ENCODE results near the gene TCF7L2.

Gene TCF7L2

DNA sequence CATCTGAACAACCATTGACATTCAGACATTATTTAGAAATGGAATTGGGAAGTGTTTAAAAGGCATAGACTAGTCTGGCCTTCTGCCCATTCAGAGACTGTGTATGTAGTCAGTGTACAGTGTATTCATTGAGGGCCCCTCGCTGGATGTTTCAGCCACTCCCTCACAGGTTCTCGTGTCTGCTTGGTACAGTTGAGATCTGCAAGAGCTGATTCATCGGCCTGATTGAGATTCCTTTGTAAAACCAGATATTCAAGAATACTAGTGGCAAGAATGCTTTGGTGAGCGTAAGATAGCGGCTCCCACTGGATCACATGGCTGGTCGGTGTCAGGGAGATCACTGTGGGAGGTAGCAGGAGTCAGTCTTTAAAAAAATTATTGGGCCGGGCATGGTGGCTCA lies 119.5 kb downstream of the TCF7L2 start:
- WGBS (ENCODE audit: insufficient coverage): 100% methylated on average over 6 of the region's 7 CpGs
- Histone ChIP-seq H3K27me3 (replicated peaks in 2 of 5; ENCODE audit: control insufficient read depth in 4 of 5, insufficient read depth in 5 of 5, low read length in 4 of 5) (no peaks in the 10 kb centered on the region), H3K36me3 (ENCODE audit: control insufficient read depth in 4 of 4, insufficient read depth in 4 of 4, low read length in 3 of 4) (peaks cover 3 to 5% (median 4%) of the 10 kb centered on the region in 4 experiments), H3K4me1 (ENCODE audit: control extremely low read depth in 1 of 4, control insufficient read depth in 4 of 4, insufficient read depth in 4 of 4, low read length in 3 of 4) (no peaks in the 10 kb centered on the region), H3K9me3 (ENCODE audit: control extremely low read depth in 1 of 5, control insufficient read depth in 4 of 5, insufficient read depth in 2 of 5, low read depth in 1 of 5, low read length in 4 of 5) (no peaks in the 10 kb centered on the region), H3K27ac (ENCODE audit: insufficient read depth in 1 of 2, low read depth in 1 of 2, low read length in 2 of 2, poor library complexity in 1 of 2, severe bottlenecking in 2 of 2) (no peak overlapping the region), H3K4me3 (ENCODE audit: control insufficient read depth in 1 of 7, extremely low read depth in 1 of 7, insufficient read depth in 4 of 7, low read depth in 2 of 7, low read length in 6 of 7) (no peak overlapping the region)
- ChIA-PET CTCF (no interaction called here), POLR2A (interaction anchor here (0.5 kb wide), 1 partner anchor 15 kb away, joined by 4 read pairs; no protein-coding TSS in a partner anchor)
- DNase-seq: no peak

- POLR2A ChIA-PET: no interaction called here
- H3K27ac ChIP-seq (ENCODE audit: insufficient read depth in 1 of 2, low read depth in 1 of 2, low read length in 2 of 2, poor library complexity in 1 of 2, severe bottlenecking in 2 of 2): no peak overlapping the region
- 93% methylated on average over 6 of the region's 7 CpGs for WGBS (ENCODE audit: insufficient coverage)
- DNase-seq: no peak
- H3K4me3 ChIP-seq (ENCODE audit: control insufficient read depth in 1 of 7, extremely low read depth in 1 of 7, insufficient read depth in 4 of 7, low read depth in 2 of 7, low read length in 6 of 7): no peak overlapping the region
- CTCF ChIA-PET: interaction anchor here (0.7 kb wide), 1 partner anchor 33 kb away, joined by 3 read pairs; no protein-coding TSS in a partner anchor
- H3K9me3 ChIP-seq (ENCODE audit: control extremely low read depth in 1 of 5, control insufficient read depth in 4 of 5, insufficient read depth in 2 of 5, low read depth in 1 of 5, low read length in 4 of 5): no peaks in the 10 kb centered on the region
- H3K36me3 ChIP-seq (ENCODE audit: control insufficient read depth in 4 of 4, insufficient read depth in 4 of 4, low read length in 3 of 4): peaks cover 3 to 4% (median 3%) of the 10 kb centered on the region in 4 experiments
- no peaks in the 10 kb centered on the region for H3K27me3 ChIP-seq (replicated peaks in 2 of 5; ENCODE audit: control insufficient read depth in 4 of 5, insufficient read depth in 5 of 5, low read length in 4 of 5)
- H3K4me1 ChIP-seq (ENCODE audit: control extremely low read depth in 1 of 4, control insufficient read depth in 4 of 4, insufficient read depth in 4 of 4, low read length in 3 of 4): no peaks in the 10 kb centered on the region
Measured at GRCh38 chr10:113071446-113071845, 121.4 kb downstream of the TCF7L2 start.

GRCh38 chr10:113073549-113074189 lies 123.6 kb downstream of the TCF7L2 start:
- WGBS (ENCODE audit: insufficient coverage): 95% methylated on average over 22 of the region's 23 CpGs
- DNase-seq: no peak
- H3K4me3 ChIP-seq (ENCODE audit: control insufficient read depth in 1 of 7, extremely low read depth in 1 of 7, insufficient read depth in 4 of 7, low read depth in 2 of 7, low read length in 6 of 7): no peak overlapping the region
- ChIA-PET POLR2A (interaction anchor here (0.6 kb wide), 1 partner anchor 62 kb away, joined by 4 read pairs; no protein-coding TSS in a partner anchor), CTCF (no interaction called here)
- no peak overlapping the region for H3K27ac ChIP-seq (ENCODE audit: insufficient read depth in 1 of 2, low read depth in 1 of 2, low read length in 2 of 2, poor library complexity in 1 of 2, severe bottlenecking in 2 of 2)
- peaks cover 3% of the 10 kb centered on the region in 4 experiments for H3K36me3 ChIP-seq (ENCODE audit: control insufficient read depth in 4 of 4, insufficient read depth in 4 of 4, low read length in 3 of 4)
- H3K4me1 ChIP-seq (ENCODE audit: control extremely low read depth in 1 of 4, control insufficient read depth in 4 of 4, insufficient read depth in 4 of 4, low read length in 3 of 4): no peaks in the 10 kb centered on the region
- H3K9me3 ChIP-seq (ENCODE audit: control extremely low read depth in 1 of 5, control insufficient read depth in 4 of 5, insufficient read depth in 2 of 5, low read depth in 1 of 5, low read length in 4 of 5): no peaks in the 10 kb centered on the region
- H3K27me3 ChIP-seq (replicated peaks in 2 of 5; ENCODE audit: control insufficient read depth in 4 of 5, insufficient read depth in 5 of 5, low read length in 4 of 5): no peaks in the 10 kb centered on the region

DNA sequence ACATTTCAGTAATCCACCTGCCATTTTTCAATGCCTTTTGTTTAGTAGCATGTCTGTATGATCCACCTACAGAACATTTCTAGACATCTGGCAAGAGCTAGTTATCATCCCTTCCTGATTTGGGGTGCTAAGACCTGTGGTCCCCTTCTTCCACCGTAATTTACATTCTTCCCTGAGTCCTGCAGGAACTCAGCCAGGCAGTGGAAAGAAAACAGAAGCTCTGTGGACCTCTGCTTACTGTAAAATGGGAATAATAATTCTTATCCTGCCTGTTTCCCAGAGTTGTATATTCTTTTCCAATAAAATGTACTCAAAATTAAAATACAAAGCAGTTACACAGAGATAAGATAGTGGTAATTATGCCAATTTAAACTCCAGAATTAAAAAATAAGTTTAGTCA lies 126.9 kb downstream of the TCF7L2 start:
- ChIA-PET POLR2A (no interaction called here), CTCF (interaction anchor here (0.9 to 1.6 kb wide), 2 partner anchors 11 to 30 kb away, joined by 3 to 4 read pairs; no protein-coding TSS in a partner anchor)

DNA sequence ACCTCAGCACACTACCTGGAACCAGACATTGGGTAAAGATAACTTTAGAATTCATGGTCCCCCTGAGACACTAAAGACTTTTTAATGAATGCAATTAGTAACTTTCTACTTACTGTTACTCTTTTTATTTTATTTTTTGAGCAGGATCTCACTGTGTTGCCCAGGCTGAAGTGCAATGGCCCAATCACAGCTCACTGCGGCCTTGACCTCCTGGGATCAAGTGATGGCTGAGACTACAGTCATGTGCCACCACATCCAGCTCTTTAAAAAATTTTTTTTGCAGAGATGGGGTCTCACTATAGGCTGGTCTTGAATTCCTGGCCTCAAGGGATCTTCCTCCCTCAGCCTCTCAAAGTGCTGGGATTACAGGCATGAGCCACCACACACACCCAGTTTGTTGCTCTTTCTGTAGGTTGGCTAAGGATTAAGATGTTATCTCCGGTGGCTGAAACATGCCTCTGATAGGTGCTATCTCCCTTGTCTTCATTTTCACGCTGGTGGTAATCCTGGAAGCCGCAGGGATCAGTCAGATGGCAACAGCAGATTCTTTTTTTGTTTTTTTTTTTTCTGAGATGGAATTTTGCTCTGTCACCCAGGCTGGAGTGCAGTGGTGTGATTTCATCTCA lies 128.3 kb downstream of the TCF7L2 start:
- Histone ChIP-seq H3K27me3 (replicated peaks in 2 of 5; ENCODE audit: control insufficient read depth in 4 of 5, insufficient read depth in 5 of 5, low read length in 4 of 5) (no peaks in the 10 kb centered on the region), H3K9me3 (ENCODE audit: control extremely low read depth in 1 of 5, control insufficient read depth in 4 of 5, insufficient read depth in 2 of 5, low read depth in 1 of 5, low read length in 4 of 5) (no peaks in the 10 kb centered on the region), H3K4me3 (ENCODE audit: control insufficient read depth in 1 of 7, extremely low read depth in 1 of 7, insufficient read depth in 4 of 7, low read depth in 2 of 7, low read length in 6 of 7) (no peak overlapping the region), H3K36me3 (ENCODE audit: control insufficient read depth in 4 of 4, insufficient read depth in 4 of 4, low read length in 3 of 4) (peaks cover 0 to 2% (median 0%) of the 10 kb centered on the region in 4 experiments), H3K27ac (ENCODE audit: insufficient read depth in 1 of 2, low read depth in 1 of 2, low read length in 2 of 2, poor library complexity in 1 of 2, severe bottlenecking in 2 of 2) (no peak overlapping the region), H3K4me1 (ENCODE audit: control extremely low read depth in 1 of 4, control insufficient read depth in 4 of 4, insufficient read depth in 4 of 4, low read length in 3 of 4) (no peaks in the 10 kb centered on the region)
- ChIA-PET CTCF (no interaction called here), POLR2A (no interaction called here)
- no peak for DNase-seq
- 93% methylated on average over 4 of the region's 4 CpGs for WGBS (ENCODE audit: insufficient coverage)

More for the DNA sequence above, 126.9 kb downstream of the TCF7L2 start:
- Histone ChIP-seq H3K27ac (ENCODE audit: insufficient read depth in 1 of 2, low read depth in 1 of 2, low read length in 2 of 2, poor library complexity in 1 of 2, severe bottlenecking in 2 of 2) (no peak overlapping the region), H3K4me1 (ENCODE audit: control extremely low read depth in 1 of 4, control insufficient read depth in 4 of 4, insufficient read depth in 4 of 4, low read length in 3 of 4) (no peaks in the 10 kb centered on the region), H3K36me3 (ENCODE audit: control insufficient read depth in 4 of 4, insufficient read depth in 4 of 4, low read length in 3 of 4) (peaks cover 0 to 2% (median 0%) of the 10 kb centered on the region in 4 experiments), H3K9me3 (ENCODE audit: control extremely low read depth in 1 of 5, control insufficient read depth in 4 of 5, insufficient read depth in 2 of 5, low read depth in 1 of 5, low read length in 4 of 5) (no peaks in the 10 kb centered on the region), H3K4me3 (ENCODE audit: control insufficient read depth in 1 of 7, extremely low read depth in 1 of 7, insufficient read depth in 4 of 7, low read depth in 2 of 7, low read length in 6 of 7) (no peak overlapping the region), H3K27me3 (replicated peaks in 2 of 5; ENCODE audit: control insufficient read depth in 4 of 5, insufficient read depth in 5 of 5, low read length in 4 of 5) (no peaks in the 10 kb centered on the region)
- DNase-seq: no peak
- WGBS (ENCODE audit: insufficient coverage): no CpG with 5 or more reads among the region's 1 CpG

GRCh38 chr10:113080061-113080924 lies 130.2 kb downstream of the TCF7L2 start:
- peaks cover 0 to 4% (median 0%) of the 10 kb centered on the region in 4 experiments for H3K36me3 ChIP-seq (ENCODE audit: control insufficient read depth in 4 of 4, insufficient read depth in 4 of 4, low read length in 3 of 4)
- no peak overlapping the region for H3K27ac ChIP-seq (ENCODE audit: insufficient read depth in 1 of 2, low read depth in 1 of 2, low read length in 2 of 2, poor library complexity in 1 of 2, severe bottlenecking in 2 of 2)
- DNase-seq: no peak
- ChIA-PET CTCF (no interaction called here), POLR2A (no interaction called here)
- 100% methylated on average over 2 of the region's 8 CpGs for WGBS (ENCODE audit: insufficient coverage)
- no peak overlapping the region for H3K4me3 ChIP-seq (ENCODE audit: control insufficient read depth in 1 of 7, extremely low read depth in 1 of 7, insufficient read depth in 4 of 7, low read depth in 2 of 7, low read length in 6 of 7)
- H3K27me3 ChIP-seq (replicated peaks in 2 of 5; ENCODE audit: control insufficient read depth in 4 of 5, insufficient read depth in 5 of 5, low read length in 4 of 5): no peaks in the 10 kb centered on the region
- no peaks in the 10 kb centered on the region for H3K4me1 ChIP-seq (ENCODE audit: control extremely low read depth in 1 of 4, control insufficient read depth in 4 of 4, insufficient read depth in 4 of 4, low read length in 3 of 4)
- no peaks in the 10 kb centered on the region for H3K9me3 ChIP-seq (ENCODE audit: control extremely low read depth in 1 of 5, control insufficient read depth in 4 of 5, insufficient read depth in 2 of 5, low read depth in 1 of 5, low read length in 4 of 5)

GRCh38 chr10:113080925-113081229 lies 130.8 kb downstream of the TCF7L2 start:
- DNase-seq: no peak
- ChIA-PET POLR2A (no interaction called here), CTCF (no interaction called here)
- Histone ChIP-seq H3K27me3 (replicated peaks in 2 of 5; ENCODE audit: control insufficient read depth in 4 of 5, insufficient read depth in 5 of 5, low read length in 4 of 5) (no peaks in the 10 kb centered on the region), H3K9me3 (ENCODE audit: control extremely low read depth in 1 of 5, control insufficient read depth in 4 of 5, insufficient read depth in 2 of 5, low read depth in 1 of 5, low read length in 4 of 5) (no peaks in the 10 kb centered on the region), H3K36me3 (ENCODE audit: control insufficient read depth in 4 of 4, insufficient read depth in 4 of 4, low read length in 3 of 4) (peaks cover 0 to 4% (median 0%) of the 10 kb centered on the region in 4 experiments), H3K27ac (ENCODE audit: insufficient read depth in 1 of 2, low read depth in 1 of 2, low read length in 2 of 2, poor library complexity in 1 of 2, severe bottlenecking in 2 of 2) (no peak overlapping the region), H3K4me3 (ENCODE audit: control insufficient read depth in 1 of 7, extremely low read depth in 1 of 7, insufficient read depth in 4 of 7, low read depth in 2 of 7, low read length in 6 of 7) (no peak overlapping the region), H3K4me1 (ENCODE audit: control extremely low read depth in 1 of 4, control insufficient read depth in 4 of 4, insufficient read depth in 4 of 4, low read length in 3 of 4) (no peaks in the 10 kb centered on the region)
- WGBS (ENCODE audit: insufficient coverage): 100% methylated on average over 1 of the region's 2 CpGs

Measured in common myeloid progenitor, CD34-positive (primary cell).